AG20443 (cell line): ENCODE measurements around the gene MEG3.

ENCODE experiments used
- DNase-seq: peaks from one replicate; pipeline ENCODE4 v3.0.0; 2012; ENCODE audit warnings: low spot score, mixed read lengths

Gene MEG3

DNA sequence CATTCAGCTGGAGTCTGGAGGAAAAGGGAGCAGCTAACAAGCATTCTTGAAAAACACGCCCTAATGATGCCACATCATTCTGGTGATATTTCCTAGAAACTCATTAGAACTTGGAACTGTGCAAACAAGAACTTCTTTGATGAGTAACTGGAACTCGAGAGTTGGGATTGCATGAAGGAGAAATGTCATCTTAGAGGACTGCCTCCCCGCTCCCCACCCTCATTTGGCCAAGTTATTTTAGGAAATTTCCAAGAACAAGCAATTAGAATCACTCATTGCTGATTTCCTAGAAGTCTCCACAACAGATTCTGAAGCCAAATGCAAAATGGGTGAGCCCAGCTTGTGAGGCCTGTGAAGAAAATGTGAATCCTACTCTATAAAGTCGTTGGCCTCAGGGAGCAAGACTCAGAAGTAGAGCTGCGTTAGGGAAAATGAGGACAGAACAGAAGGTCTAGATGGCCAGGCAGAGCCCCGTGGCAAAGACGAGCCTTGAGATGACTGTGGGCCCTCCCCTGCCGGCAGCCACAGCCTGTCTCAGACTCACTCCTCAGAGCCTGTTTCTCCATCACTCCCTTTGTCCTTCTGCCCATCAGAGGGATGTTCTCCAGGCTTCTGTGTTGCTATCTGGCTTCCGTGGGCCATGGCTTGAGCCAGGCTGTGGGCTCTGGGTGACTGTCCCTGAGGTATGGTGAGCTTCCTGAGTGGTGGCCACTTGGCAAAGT lies 39.2 kb downstream of the MEG3 start:
- DNase-seq: peak; percentile 67

DNA sequence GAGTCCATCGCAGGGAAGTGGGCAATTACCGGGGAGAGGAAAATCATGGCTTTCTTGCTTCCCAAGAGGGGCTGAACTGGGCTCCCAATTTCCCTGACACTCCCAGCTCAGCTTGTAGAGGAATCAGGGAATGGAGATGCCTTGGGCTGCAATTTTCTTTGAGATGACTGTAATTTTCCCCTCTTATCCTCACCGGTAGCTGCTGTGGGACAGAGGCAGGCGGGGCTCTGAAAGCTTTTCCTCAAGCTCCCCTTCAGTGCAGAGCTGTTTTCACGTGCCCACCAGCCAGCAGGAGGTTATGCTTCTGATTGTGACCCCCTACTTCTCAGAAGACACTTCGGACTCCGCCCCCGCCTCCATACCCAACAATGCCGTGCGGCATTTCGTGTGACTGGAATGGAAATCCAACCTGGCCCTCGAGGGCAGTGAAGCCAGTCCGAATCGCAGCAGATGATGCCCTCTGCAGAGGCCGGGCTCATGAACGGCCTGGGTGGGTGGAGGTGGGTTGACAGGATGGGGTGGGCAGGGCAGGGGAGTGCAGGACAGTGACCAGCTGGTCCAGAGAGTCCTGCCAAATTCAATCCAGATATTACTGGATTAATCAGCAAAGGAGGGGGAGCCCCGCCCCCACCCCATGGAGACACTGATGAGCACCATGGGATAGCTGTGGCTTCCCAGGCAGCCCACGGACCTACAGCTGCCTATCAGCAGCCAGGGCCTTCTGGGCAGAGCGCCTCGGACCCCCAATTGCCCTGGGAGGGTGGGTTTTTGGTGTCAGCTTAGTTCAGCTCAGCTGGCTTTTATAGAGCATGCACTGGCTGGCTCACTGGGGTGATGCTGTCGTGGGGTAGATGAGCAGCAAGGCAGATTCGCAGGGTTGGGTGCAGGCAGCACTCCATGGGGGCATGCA lies 40.0 kb downstream of the MEG3 start:
- DNase-seq: no peak

DNA sequence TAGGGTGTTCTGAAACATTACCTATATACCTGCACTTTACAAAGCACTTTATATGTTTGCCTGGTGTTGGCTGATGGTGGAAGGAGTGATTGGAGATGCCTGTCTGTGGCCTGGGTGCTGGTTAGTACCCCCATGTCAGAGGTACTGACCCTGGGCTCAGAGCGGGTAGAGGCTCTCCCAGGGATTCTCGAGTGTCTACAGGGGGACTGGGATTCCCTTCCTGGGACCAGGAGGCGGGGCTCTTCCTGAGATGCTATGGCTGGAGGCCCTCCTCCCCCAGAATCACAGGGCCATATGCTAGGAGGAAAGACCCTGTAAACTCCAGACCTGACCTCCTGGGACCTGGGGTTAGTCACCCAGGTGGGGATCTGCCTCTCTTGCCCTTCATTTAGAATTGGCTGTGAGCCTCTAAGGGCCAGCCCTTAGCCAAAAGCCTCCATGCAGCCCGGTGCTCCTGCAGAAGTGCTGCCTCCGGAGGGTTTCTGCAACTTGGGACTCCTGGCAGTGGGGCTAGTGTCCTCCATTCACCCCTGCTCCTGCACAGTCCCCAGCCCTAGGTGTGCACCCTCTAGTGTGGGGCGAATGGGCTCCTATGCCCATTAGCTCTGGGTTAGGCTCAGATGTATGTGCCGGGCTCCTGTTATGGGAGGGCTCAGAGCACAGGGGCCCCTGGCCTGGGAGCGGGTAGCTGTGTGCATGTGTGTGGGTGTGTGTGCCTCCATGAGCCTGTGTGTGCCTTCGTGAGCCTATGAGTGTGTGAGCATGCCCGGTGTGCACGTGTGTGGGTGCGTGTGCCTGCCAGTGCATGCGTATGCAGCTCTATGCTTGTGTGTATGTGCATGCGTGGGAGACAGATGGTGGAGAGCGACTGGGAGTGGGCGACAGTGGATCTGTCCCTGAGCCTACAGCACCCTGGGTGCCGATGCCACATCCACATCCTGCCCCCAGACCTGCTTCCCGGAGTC lies 41.0 kb downstream of the MEG3 start:
- DNase-seq: no peak

DNA sequence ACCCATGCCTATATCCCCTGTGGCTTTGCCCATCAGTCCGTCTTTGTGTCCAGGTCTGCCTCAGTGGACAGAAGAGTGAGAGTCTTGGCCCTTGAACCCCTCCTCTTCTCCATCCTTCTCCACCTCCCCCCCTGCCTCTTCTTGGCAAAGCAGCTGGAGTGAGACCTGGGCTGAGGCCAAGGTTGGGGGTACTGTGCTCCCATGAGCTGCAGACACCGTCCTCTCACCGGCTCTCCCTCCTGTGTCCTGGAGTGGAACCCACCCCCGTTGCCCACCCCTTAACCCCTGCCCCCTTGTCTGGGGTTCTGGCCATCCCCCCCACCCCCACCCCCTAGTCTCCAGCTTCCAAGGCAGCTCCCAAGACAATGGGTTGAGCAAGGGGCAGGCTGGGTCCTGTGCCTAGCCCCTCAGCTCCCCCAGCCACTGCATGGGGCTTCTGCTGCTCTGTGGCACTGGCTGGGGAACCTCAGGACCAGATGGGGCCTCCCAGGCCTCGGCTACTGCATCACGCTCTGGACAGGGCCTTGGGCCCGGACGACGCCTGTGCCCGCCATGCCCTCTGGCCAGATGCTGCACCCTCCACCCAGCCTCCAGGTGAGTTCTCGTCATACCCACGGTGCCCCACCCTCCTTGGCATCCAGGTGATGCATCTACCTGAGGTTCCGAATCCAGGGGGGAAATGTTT lies 41.9 kb downstream of the MEG3 start:
- DNase-seq: no peak

DNA sequence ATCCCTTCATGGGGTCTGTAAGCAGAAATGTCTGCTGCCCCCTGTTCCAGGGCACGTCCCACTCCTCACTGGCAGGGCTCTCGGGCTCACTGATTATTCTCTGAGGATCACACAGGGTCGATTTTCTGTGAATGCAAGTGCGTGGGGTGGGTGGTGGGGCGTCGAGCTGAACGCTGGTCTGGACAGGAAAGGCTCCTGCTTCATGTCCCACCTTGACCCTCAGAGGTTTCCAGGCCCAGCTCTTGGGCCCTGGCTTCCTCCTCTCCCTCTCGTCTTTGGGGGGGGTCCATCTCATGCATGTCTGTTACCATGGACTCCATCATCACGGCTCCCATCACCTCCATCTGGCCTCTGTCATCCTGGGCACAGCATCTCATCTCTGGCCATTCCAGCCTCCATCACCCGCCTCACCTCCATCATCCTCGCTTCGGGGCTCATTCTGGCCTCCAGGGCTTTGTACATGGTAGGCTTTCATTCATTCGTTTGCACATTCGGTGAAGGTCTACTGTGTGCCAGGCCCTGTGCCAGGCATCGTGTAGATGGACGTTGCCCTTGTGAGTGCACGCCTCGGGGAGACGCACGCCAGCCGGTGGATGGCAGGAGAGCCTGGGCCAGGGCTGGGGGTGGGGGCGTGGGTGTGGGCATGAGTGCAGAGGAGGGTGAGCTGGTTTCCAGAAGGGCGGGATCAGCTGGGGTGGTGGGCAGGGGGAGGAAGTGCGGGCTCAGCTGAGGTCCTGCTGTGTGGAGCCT lies 42.9 kb downstream of the MEG3 start:
- DNase-seq: no peak

DNA sequence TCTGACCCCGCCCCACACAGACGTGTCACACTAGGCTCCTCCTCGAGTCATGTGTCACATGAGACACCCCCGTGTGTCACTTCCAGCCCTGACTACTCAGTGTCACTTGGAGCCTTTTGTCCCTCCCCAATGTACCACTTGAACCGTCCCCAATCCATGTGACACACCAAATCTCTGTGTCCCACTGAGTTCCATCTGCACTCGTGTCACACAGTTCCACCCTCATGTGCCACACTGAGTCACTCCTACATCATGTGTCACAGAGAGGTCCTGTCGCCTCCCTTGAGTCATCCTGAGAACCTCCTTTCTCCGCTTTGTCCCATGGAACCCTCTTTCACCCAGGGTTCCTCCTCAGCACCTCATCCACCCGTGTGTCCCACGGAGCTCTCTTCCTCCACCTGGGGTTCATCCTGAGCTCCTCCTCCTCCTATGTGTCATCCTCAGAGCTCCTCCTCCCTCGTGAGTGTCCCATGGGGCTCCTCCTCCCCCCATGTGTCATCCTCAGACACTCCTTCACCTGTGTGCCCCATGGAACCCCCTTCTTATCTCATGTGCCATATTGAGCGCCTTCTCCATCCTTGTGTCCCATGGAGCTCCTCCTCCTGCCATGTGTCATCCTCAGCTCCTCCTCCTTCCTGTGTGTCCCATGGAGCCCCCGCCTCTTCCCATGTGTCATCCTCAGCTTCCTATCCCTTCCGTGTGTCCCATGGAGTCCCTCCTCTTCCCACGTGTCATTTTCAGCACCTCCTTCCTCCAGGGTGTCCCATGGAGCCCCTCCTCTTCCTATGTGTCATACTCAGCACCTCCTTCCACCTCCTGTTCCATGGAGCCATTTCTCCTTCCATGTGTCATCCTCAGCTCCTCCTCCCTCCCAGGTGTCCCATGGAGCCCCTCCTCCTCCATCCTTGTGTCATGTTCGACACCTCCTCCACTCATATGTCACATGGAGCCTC lies 45.6 kb downstream of the MEG3 start:
- DNase-seq: peak; percentile 60

DNA sequence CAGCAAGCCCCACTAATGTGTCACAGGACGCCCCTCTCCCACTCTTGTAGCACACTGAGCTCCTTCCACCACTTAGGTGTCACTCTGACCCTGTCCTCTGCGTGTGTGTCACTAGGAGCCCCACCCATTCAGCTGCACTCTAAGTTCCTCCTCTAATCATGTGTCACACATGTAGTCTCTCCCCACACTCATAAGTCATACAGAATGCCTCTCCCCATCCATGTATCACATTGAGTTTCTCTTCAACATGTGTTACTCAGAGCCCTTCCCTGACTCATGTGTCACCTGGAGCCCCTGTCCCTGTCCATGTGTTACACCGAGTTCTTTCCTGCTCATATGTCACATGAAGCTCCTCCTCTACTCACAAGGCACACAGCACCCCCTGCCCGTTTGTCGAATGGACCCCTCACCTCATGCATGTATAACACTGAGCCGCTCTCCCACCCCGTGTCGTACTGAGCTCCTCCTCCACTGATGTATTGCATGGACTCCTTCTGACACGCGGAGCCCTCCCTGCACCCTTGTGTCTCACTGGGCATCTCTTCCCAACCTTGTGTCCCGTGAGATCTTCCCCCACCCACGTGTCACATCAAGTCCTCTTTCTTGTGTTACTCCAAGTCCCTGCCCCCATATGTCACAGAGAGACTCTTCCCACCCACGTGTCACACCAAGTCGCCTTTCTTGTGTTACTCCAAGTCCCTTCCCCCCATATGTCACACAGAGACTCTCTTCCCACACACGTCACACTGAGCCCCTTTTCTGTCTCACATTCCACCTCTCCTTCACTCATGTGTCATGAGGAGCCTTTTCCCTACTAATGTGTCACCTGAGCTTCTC lies 46.6 kb downstream of the MEG3 start:
- no peak for DNase-seq

DNA sequence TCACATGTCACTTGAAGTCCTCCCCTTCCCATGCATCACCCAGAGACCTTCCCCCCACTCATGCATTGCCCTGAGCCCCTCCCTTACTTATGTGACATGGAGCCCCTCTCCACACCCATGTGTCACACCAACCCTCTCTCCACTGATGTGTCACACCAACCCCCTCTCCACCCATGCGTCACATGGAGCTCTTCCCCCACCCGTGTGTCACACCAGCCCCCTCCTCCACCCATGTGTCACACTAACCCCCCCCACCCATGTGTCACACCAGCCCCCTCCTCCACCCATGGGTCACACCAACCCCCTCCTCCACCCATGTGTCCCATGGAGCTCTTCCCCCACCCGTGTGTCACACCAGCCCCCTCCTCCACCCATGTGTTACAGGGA lies 47.2 kb downstream of the MEG3 start:
- DNase-seq: peak; percentile 31

DNA sequence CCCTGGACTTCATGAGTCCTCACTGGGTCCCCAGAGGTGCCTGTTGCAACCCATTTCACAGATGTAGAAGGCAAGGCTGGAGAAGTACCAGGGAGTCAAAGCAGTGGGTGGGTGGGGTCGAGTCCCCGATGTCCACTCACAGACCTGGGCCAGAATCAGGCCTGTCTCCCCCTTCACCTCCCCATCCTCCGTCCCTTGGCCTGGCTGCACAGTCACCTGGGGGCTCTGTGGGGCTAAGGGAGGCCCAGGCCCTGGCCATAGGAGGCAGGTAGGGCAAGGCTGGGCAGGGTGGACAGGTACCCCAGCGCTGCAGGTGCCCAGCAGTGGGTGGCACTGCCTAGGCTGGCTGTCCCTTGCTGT lies 48.1 kb downstream of the MEG3 start:
- no peak for DNase-seq

DNA sequence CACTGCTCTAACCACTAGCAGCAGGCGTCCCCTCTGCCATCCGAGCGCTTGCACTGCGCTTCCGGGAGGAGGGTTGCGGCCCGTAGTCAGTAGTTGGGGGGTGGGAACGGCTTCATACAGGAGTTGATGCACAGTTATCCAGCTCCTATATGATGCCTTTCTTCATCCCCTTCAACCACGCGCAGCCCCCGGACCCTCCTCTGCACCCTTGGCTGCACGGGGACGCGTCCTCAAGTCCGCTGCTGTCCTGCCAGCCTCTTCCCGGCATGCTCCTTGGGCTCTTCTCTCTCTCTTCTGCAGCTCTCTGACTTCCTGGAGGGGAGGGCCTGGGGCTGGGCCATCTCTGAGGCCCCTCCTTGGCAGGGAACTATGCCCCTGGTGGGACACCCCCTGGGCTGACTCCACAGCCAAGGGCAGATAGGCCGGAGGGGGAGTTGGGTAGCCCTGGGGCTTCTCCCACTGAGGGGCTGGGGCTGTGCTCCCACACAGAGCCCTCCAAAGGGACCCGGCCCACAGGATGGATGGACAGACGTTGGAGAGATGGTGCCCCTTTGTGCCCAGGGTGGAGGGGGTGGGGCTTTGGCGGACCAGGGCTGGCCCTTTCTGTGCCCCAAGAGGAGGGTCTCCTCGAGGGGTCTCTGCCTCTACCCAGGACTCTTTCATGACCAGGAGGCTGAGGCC lies 48.6 kb downstream of the MEG3 start:
- no peak for DNase-seq

DNA sequence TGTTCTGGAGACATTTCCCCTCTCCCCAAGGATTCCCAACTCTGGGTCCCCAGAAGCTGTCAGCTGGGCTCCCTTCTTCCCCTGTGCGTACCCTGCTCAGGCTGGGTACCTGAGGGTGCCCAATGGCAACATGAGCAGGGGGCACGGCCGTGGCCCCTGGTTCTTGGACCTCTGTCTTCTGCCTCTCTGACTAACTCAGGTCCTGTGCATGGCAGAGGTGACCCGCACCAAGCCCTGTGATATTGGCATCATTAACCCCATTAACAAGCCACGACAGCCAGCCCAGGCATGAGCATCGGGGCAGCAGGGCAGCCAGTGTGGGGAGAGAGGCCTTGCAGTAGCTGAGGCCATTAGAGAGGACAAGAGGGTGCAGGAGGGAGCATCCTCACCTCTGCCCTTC lies 49.2 kb downstream of the MEG3 start:
- DNase-seq: no peak

DNA sequence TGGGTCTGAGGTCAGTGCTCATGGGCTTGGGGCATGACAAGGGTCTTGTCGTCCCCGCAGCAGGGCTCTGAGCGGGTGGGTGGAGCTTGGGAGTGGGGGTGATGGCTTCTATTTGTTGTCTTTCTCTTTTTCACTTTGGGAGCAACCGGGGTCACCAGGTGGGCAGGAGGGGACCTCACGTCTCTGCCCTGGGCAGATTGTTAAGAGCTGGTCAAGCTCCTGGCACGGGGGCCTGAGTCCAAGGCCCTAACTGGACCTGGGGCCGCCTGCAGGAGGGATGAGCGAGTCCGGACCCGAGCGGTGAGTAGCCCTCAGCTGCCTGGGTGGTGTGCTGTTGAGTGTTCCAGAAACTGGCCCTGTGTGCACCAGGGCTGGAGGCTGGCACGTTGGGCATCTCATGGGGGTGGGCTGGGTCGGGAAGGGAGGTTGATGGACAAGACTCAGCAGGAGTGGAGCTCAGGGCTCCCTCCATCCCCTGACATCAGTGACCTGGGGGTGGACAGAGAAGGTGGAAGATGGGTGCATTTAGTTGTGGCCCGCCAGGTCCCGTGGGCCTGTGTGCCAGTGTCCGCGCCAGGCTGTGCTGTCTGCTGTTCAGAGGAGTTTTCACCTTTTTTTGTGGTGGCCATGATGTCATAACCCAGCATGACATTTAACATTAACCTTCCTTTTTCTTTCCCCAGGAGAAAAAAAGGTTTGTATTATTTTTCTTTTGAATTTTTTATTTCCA lies 50.1 kb downstream of the MEG3 start:
- DNase-seq: no peak

DNA sequence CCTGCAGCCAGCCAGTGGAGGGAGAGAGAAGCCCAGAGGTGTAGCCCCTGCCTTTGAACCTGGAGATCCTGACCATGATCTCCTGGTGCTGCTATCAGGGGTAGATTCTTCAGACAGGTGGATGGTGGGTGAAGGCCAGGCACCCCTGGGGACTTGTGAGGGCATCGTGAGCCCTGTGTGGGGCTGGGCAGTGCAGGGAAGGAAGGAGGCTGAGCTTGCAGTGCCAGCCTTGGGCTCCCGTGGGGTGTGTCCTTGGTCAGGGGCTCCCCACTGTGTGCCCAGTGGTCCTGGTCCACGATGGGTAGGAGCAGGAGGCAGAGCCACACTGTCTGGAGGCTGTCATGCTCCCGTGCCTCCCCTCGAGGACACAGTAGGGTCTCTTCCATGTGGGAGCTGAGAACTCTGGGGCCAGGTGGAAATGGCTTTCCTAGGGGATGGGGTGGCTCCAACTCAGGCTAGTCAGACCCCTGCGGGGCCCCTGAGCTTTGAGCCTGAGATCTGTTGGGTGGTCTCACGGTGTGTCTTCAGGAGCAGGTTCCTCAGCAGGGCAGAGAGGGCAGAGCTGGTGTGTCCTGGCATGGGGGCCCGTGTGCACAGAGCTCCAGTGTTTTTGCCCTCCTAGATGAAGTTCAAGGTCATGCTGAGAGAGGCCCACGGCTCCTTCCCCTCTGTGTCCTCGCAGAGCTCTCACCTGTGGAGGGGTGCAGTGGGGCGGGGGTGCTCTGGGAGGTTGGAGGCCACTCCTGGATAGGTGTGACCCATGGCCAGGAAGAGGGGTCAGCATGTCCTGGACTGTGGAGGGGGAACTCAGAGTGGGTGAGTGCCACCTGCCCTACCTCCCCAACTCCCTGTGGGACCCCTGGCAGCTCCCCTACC lies 52.6 kb downstream of the MEG3 start:
- no peak for DNase-seq

DNA sequence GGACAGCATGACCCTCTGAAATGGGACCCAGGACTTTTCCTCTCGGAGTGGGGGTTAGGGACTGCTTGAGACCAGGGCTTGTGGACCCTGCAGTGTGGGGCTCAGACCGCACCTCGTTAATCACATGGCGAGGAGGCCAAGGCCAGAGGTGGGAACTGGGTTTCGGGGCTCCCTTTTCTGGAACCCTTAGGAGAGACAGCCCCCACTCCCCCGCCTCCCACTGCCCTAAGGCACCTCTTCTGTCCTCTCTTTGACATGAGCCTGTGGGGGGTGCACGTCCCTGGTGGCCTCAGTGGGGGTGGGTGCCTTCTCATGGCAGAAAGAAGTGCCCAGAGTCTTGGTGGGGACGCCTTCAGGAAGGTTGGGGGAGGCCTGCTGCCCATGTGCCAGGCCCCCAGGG lies 53.3 kb downstream of the MEG3 start:
- DNase-seq: no peak

DNA sequence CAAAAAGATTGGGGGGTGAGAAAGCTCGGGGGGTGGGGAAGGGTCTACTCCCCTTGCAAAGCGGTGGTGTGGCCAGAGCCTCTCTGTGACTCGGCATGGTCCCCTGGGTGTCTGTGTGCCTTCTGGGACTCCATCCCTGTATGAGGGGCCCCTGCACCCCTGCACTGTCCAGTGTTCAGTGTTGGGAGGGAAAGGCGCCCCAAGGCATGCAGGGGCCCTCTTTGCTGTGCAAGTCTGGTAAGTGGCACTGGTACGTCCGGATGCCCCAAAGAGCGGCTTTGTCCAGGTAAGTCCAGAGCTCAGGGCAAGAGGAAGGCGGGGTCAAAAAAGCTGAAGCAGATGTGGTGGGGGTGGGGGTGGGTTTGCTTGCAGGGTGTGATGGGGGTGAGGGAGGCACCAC lies 53.9 kb downstream of the MEG3 start:
- no peak for DNase-seq

DNA sequence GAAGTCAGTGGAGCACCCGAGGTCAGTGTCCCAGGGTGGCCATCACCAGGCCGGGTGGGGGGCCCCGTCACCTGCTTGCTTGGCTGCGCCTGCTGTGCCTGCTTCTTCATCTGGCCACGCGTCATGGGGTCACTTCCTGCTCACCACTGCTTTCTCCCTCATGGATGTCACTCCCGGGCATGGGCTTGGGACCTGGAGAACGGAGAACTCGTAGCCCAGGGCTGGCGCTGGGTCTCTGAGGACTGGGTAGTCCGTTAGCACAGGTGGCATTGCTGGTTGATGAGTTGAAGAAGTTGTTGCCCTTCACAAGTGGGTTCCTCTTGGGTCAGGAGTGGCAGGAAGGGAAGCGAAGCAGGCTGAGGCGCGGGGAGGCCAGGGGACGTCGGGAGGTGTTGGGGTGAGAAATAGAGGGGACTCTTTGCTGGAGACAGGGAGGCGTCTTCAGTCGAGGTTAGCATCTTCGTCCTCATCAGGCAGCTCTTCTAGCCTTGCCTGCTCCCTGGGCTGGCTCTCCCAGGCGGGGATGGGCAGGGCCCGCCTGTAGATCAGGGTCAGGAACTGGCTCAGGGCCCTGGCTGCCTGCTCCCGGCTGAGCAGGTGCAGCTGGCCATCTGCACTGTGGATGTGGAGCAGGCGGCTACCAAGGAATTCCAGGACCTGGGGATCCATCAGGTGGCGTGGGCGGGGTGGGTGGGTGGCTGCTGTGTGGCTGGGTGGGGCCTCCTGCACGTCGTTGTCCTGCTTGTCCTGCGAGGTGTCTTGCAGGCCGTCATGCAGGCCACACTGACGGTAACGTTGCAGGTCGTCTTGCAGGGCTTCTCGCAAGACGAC lies 54.6 kb downstream of the MEG3 start:
- DNase-seq: no peak
